Cardiac muscle cell (in vitro differentiated cells and primary cell): Measurements from ENCODE around the gene FGD4. TPM values are rescaled to one million over a fixed set of nuclear protein-coding genes. Genes with fewer than 3 reads are reported as not detected.

Experiments used
- DNase-seq, 2 donors: peaks; one replicate each; pipeline versions ENCODE4 v3.0.0 to v3.0.0-alpha.2; 2010 to 2017; ENCODE audit warnings: low read depth in 1 of 2, low spot score in 1 of 2
- H3K27ac ChIP-seq: fragments of 200-600 bp; sonication (generic); 2 replicates; pipeline ENCODE4 v1.5.1; 2016
- H3K27me3 ChIP-seq: fragments of 200-600 bp; sonication (generic); 2 replicates; pipeline ENCODE4 v1.6.0; 2016; ENCODE audit warnings: control low read depth
- H3K36me3 ChIP-seq: fragments of 200-600 bp; sonication (generic); 2 replicates; pipeline ENCODE4 v1.5.1; 2016; ENCODE audit warnings: control low read depth
- H3K4me1 ChIP-seq: fragments of 200-600 bp; sonication (generic); 2 replicates; pipeline ENCODE4 v1.8.1; 2017; ENCODE audit warnings: low read depth, mild to moderate bottlenecking, mixed run types
- H3K4me3 ChIP-seq: fragments of 200-600 bp; sonication (generic); 2 replicates; pipeline ENCODE4 v1.5.1; 2016; ENCODE audit warnings: mild to moderate bottlenecking
- H3K9me3 ChIP-seq: fragments of 200-600 bp; sonication (generic); 2 replicates; pipeline ENCODE4 v1.5.1; 2017; ENCODE audit warnings: low read depth, mild to moderate bottlenecking, control low read depth
- polyA plus RNA-seq: library from polyadenylated mRNA; unstranded; fragments of >200 nt; fragmentation: Nextera tagmentation; extraction: Ambion mirVana; gene quantifications from 2 replicates; pipeline ENCODE4 v1.2.1, GENCODE V29; 2016
- total RNA-seq: library from RNA; depleted of rRNA; stranded (reverse); fragments of >200 nt; gene quantifications from 2 replicates; pipeline ENCODE4 v1.2.3, GENCODE V29; 2016
- TF ChIP-seq, protein P1 (sequence below): IDR thresholded peaks from 2 replicates; pipeline ENCODE4 v1.5.1; 2012; ENCODE audit warnings: low read depth, mild to moderate bottlenecking, low read length

The FGD4 gene
- total and polyA plus RNA-seq, 2 experiments from 2014 or later = 2.5 to 7.3 TPM

DNA sequence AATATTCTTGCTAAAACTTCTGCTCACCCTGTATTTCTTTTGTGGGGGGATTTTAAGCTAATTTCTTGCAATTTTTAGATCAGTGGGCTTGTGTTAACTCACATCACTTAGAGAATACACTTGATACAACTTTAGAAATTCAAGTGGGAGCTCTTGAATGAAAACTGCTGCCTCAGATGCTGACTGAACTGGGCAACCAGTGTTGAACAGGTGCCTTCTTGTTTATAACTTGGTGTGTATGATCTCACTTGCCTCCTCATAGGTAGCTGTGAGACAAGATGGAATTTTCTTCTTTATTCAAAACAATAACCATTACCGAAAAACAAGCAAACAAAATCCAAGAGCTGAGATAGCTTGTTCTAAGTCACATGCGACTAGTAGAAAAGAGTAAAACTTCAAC, 63.5 kb downstream of the FGD4 start:
- DNase-seq = no peak
- TF ChIP-seq, protein P1, sequence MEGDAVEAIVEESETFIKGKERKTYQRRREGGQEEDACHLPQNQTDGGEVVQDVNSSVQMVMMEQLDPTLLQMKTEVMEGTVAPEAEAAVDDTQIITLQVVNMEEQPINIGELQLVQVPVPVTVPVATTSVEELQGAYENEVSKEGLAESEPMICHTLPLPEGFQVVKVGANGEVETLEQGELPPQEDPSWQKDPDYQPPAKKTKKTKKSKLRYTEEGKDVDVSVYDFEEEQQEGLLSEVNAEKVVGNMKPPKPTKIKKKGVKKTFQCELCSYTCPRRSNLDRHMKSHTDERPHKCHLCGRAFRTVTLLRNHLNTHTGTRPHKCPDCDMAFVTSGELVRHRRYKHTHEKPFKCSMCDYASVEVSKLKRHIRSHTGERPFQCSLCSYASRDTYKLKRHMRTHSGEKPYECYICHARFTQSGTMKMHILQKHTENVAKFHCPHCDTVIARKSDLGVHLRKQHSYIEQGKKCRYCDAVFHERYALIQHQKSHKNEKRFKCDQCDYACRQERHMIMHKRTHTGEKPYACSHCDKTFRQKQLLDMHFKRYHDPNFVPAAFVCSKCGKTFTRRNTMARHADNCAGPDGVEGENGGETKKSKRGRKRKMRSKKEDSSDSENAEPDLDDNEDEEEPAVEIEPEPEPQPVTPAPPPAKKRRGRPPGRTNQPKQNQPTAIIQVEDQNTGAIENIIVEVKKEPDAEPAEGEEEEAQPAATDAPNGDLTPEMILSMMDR = no peak
- Histone ChIP-seq H3K4me3 (no peak overlapping the region), H3K27ac (no peak overlapping the region), H3K9me3 (no peaks in the 10 kb centered on the region), H3K36me3 (no peaks in the 10 kb centered on the region), H3K4me1 (peaks cover 13% of the 10 kb centered on the region), H3K27me3 (no peaks in the 10 kb centered on the region)

DNA sequence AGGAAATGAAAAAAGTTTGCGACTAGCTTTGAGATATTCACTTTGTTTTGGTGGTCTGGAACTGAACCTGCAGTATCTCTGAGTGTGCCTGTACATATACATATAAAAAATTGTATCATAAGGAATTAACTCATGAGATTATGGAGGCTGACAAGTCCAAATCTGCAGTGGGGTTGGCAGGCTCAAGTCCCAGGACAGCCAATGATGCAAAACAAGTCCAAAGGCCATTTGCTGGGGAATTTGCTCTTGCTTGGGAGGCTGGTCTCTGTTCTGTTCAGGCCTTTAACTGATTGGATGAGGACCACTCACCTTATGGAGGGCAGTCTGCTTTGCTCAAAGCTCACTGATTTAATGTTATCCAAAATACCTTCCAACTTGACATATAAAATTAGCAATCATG, 66.8 kb downstream of the FGD4 start:
- Histone ChIP-seq H3K4me3 (no peak overlapping the region), H3K4me1 (peaks cover 14% of the 10 kb centered on the region), H3K27ac (no peak overlapping the region), H3K36me3 (no peaks in the 10 kb centered on the region), H3K27me3 (no peaks in the 10 kb centered on the region), H3K9me3 (no peaks in the 10 kb centered on the region)
- DNase-seq = no peak
- TF ChIP-seq, protein P1 = no peak

GRCh38 chr12:32466986-32467711, 67.8 kb downstream of the FGD4 start:
- no peaks in the 10 kb centered on the region for H3K27me3 ChIP-seq
- no peak overlapping the region for H3K27ac ChIP-seq
- H3K36me3 ChIP-seq = no peaks in the 10 kb centered on the region
- DNase-seq = no peak
- H3K9me3 ChIP-seq = no peaks in the 10 kb centered on the region
- H3K4me3 ChIP-seq = no peak overlapping the region
- peaks cover 10% of the 10 kb centered on the region for H3K4me1 ChIP-seq
- TF ChIP-seq, protein P1 = no peak

GRCh38 chr12:32467959-32468863, 68.9 kb downstream of the FGD4 start:
- TF ChIP-seq, protein P1 = no peak
- Histone ChIP-seq H3K27ac (no peak overlapping the region), H3K27me3 (no peaks in the 10 kb centered on the region), H3K4me1 (peaks cover 3% of the 10 kb centered on the region), H3K9me3 (no peaks in the 10 kb centered on the region), H3K36me3 (no peaks in the 10 kb centered on the region), H3K4me3 (no peak overlapping the region)
- DNase-seq = no peak

DNA sequence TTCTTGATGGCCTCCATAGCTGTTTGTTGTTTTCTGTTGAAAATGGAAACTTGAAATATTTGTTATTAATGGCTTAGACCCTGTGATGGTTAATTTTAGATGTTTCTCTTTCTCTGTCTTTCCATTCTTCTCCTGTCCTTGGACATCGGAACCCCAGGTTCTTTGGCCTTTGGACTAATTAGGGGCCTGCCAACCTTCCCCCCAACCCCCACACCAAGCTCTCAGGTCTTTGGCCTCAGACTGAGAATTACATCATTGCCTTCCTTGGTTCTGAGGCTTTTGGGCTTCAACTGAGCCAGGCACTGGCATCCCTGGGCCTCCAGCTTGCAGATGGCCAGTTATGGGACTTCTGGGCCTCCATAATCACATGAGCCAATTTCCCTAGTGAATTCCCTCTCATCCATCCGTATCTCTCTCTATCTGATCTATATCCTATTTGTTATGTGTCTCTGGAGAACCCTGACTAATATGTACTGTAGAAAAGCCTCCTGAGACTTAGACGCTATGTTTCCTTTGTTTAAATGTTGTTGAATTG, 71.6 kb downstream of the FGD4 start:
- Histone ChIP-seq H3K27ac (no peak overlapping the region), H3K4me3 (no peak overlapping the region)
- no peak for DNase-seq

More for the DNA sequence above, 71.6 kb downstream of the FGD4 start:
- H3K36me3 ChIP-seq = no peaks in the 10 kb centered on the region
- H3K27me3 ChIP-seq = no peaks in the 10 kb centered on the region
- H3K4me1 ChIP-seq = peaks cover 3% of the 10 kb centered on the region
- H3K9me3 ChIP-seq = no peaks in the 10 kb centered on the region
- TF ChIP-seq, protein P1 = no peak
